GM19463 (cell line): ENCODE data around the gene PPIP5K2.
"Not testable (repeated sequence)": the region's sequence is repeated elsewhere in the genome, so short reads cannot be mapped to it uniquely, and the experiment has no call there.

ENCODE experiments used
- ATAC-seq: cut with Tn5 transposase; IDR thresholded peaks from one replicate; pipeline ENCODE4 v1.9.1; 2021; ENCODE audit warnings: mild to moderate bottlenecking, moderate library complexity; ENCODE audit not compliant: unreplicated experiment

Gene PPIP5K2

DNA sequence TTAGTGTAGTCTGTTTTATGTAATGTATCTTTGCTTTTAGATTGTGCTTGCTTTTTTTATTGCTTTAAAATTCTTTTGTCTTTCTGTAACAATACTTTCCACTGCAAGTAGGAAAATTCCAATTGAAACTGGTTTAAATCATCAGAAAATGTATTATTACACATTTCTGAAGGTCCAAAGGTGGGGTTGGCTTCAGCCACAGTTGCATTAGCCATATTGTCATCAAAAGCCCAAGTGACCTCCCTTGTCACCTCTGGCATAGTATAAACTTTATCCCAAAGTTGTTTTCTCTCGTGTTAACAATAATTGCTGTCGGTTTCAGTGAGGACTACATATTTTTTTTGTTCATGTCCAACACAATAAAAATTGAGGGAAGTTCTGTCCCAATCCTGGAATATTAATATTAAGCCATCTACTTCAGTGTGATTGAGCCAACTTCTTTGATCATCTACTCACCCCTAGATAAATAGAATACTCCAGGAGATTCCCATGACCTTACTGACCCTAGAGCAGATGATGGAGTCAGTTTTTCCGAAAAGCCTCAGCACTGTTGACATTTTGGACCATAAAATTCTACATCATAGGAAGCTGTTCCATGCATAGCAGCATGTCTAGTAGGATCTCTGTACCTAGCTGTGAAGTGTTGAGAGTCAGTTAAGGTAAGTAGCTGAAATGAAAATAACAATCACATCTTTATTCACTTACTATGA lies 86.0 kb downstream of the PPIP5K2 start:
- no peak for ATAC-seq

DNA sequence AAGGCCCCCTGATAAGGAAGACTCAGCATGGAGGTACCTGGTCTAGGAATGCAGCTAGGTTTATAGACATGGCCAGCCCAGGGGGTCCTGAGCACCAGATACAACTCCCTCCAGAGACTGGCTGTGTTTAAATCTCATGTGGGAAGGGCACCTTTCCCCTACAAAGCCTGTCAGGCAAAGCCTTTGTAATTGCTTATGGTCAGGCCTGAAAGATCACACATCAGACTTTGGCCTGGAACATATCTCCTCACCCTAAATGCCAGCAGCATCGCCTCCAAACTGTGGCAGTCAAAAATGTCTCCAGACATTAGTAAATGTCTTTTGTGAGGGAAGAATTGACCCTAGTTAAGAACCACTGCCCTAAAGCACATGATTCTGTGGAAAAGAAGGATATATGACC lies 86.9 kb downstream of the PPIP5K2 start:
- ATAC-seq = no peak

DNA sequence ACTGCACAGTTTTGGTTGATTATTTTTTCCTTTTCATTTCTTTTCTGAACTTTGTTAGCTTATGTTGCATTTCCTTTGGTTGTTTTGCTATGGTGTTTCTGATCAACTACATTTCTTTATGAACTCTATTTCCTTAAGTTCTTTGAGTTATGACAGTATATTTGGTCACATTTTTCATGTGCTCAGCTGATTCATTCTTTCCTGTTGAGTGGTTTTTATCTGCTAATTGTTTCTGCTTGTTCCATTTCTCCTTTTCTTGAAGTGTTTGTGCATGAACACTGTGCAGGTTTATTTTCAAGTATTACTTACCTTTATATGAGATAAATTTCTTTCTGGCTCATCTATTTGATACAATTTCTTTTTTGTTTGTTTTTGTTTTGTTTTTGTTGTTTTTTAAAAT lies 87.6 kb downstream of the PPIP5K2 start:
- ATAC-seq = no peak

DNA sequence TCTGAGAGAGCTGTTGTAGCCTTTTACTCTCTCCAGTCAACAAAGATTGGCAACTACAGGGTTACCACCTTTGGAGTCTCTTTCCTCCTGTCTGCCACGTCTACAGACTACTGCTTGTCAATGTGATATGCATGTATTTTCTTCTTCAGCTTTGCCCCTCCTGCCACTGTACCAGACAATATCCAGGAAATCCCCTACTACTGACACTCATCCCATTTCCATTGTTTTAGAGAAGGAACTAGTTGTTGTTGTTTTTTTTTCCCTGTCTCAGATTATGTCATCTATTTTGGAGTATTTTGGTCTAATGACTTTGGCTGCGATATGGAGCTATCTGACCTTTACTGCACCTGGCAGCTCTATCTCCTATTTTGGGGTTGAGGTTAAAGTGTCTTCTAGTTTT lies 88.4 kb downstream of the PPIP5K2 start:
- ATAC-seq = no peak

DNA sequence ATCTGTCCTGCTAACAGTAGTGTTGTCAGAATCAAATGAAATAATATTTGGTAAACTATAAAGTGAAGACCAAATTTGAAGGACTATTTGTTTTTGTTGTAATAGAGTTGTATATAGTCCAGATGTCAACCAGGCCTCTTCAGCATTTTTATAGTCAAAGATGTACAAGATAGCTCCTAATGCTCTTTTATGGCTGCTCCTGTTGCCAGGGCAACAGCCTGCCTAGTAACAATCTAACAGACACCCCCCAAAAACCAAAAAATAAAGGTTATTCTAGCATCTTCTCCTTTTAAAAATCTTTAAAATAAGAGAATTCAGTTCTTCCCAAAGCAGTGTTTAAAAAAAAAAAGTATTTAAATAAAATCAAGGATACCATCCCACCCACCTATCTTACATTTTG lies 89.0 kb downstream of the PPIP5K2 start:
- ATAC-seq = no peak

DNA sequence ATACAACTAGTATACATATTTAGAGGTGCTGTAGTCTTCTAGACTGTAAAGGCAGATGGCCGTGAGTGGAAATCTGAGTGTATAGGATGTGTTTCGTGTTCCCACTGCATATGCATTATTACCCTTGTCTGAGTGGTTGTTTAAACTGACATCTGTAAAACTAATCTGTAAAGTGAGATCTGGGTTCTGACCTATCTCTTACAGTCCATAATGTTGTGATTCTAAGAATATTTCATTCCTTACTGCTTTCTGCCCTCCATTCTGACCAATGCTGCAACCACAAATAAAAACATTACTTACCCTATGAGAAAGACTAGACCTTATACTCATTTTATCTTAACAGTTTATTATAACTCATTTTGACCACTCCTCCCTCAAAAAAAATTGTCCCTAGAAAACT lies 90.9 kb downstream of the PPIP5K2 start:
- no peak for ATAC-seq

DNA sequence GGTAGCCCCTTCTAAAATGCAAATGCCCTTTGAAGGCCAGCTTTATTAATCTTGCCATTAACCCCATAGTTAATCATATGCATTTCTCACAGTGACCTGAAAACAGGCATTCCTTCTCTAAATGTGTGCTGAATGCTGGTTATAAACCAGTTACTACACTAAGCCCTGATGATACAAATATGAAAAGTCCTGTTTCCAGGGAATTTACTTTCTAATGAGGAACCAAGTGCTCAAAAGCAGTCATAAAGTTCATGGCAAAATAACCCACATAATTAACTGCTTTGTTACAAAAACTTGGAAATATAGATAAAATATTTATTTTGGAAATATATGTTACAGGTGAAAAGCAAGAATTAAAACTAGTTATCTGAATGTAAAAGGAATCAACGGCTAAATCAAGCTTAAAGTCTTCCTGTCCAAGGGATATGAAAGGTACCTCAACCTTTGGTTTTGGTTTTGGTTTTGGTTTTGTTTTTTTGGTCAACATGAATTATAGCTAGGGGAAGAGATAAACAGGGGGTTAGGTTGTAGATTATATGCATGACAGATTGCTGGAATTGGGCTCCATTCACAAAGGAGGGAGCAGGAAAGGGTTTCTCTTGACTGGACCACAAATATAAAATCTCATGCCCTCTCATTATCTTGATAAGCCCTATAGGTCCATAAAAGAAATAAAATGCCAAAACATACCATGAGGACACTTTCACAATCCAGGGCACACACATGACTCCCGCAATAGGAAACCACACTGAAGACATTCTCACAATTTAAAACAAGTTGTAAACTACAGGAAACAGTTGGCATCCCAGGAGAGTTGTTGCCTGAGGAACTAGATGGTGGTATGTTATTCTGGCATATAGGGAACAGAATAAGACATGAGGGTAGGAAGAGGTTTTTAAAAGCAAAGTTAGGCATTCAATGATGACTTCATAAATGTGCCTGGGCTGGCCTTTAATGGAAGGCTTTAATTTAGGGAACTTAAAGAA lies 91.8 kb downstream of the PPIP5K2 start:
- peak; percentile 84 for ATAC-seq

DNA sequence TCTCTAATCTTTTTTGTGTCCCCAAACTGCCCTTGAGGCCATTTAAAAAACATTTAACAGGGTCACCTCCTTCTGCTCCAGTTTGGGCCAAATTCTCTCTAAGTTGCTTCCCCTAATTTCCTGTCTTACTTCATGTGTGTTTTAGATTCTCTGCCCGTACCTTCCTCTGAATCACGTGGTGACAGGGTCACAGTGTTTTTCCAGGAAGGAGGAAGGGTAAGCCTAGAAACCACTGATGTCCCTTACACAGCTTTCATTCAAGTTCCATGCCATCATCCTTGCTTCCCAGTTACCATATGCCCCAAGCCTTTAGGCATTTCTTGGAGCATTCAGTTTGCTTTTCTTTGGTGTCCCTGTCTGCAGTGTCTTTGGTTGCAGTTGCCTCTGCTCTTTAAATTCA lies 96.0 kb downstream of the PPIP5K2 start:
- ATAC-seq = no peak

DNA sequence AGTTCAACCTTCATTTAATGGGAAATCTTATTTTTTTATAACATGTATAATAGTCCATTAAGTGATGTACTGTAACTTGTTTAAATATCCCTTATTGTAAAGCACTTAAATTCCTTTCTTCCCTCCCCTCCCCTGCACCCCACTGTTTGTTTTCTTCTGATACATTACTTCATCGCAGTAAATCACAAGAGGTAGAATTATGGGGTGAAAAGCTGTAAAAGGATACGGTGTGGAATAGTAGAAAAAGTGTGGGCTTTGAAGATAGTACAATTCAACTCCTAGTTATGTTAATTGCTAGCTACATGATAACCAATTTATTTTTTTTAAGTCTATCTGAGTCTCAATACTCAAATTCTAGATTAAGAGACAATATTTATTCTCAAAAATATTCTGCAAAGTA lies 96.6 kb downstream of the PPIP5K2 start:
- ATAC-seq = no peak

DNA sequence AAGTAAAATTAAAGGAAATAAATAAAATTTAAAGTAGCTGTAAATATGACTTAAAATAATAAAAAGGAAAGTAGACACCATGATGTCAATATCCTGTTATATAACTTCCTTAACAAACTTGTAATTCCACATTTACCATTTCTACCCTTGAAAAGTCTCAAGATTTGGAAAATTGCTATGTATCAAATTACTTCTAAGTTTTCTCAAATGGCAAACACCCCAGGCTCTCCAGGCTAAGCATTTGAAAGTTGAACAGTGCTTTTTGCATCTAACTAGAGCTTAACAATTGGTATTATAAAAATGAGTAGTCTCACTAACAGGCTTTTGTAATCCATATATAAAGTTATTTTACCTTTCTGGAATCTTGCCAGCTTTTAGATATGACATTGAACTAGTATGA lies 97.0 kb downstream of the PPIP5K2 start:
- no peak for ATAC-seq

DNA sequence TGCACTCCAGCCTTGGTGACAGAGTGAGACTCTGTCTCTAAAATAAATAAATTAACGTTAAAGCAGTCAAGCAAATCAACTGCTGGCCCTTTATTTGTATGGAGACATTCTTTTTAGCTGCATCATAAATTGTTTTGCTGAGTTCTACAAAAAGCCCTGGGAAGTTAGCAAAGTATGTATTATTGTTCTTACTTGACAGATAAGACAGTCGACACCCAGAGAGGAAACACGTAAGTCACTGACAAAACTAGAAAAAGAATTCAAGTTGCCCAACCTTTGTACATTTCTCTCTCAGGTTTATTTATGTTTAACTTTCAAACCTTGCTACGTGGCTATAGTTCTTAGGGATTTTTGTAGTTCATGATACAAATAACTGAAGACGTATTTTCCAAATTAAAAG lies 98.1 kb downstream of the PPIP5K2 start:
- no peak for ATAC-seq

DNA sequence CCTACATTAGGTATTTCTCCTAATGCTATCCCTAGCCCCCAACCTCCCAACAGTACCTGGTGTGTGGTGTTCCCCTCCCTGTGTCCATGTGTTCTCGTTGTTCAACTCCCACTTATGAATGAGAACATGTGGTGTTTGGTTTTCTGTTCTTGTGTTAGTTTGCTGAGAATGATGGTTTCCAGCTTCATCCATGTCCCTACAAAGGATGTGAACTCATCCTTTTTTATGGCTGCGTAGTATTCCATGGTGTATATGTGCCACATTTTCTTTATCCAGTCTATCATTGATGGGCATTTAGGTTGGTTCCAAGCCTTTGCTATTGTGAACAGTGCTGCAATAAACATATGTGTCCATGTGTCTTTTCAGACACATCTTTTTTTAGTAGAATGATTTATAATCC lies 99.0 kb downstream of the PPIP5K2 start:
- not testable (repeated sequence) for ATAC-seq

DNA sequence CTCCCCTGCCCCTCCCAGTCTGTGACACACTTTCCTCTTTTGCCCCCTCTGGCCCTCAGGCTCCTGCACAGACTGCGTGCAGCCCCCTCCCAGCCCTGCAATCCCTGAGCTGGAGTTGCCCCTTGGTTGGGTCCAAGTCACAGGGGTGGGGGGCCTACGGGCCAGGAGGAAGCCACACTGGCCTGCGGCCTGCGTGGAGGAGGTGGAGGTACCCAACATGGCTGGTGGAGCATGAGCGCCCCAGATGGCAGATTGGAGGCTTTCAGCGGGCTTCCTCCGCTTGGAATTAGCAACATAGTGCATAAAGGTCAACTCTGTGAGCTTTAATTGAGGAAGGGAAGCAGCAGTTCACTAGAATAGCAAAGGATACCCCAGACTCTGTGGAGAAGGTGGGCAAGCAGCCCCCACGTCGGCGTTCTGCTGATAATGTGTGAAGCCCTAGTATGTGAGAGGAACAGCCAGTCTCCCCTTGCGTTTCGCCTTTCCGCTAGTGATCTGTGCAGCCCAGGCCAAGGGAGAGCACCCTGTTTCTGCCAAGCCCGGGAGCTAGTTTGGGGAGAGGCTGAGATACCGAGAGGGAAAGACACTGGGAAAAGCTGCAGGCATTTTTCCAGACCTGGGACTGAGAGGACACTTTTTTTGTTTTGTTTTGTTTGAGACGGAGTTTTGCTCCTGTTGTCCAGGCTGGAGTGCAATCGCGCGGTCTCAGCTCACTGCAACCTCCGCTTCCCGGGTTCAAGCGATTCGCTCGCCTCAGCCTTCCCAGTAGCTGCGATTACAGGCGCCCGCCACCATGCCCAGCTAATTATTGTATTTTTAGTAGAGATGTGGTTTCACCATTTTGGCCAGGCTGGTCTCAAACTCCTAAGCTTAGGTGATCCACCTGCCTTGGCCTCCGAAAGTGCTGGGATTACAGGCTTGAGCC lies 103.2 kb downstream of the PPIP5K2 start:
- ATAC-seq = no peak

DNA sequence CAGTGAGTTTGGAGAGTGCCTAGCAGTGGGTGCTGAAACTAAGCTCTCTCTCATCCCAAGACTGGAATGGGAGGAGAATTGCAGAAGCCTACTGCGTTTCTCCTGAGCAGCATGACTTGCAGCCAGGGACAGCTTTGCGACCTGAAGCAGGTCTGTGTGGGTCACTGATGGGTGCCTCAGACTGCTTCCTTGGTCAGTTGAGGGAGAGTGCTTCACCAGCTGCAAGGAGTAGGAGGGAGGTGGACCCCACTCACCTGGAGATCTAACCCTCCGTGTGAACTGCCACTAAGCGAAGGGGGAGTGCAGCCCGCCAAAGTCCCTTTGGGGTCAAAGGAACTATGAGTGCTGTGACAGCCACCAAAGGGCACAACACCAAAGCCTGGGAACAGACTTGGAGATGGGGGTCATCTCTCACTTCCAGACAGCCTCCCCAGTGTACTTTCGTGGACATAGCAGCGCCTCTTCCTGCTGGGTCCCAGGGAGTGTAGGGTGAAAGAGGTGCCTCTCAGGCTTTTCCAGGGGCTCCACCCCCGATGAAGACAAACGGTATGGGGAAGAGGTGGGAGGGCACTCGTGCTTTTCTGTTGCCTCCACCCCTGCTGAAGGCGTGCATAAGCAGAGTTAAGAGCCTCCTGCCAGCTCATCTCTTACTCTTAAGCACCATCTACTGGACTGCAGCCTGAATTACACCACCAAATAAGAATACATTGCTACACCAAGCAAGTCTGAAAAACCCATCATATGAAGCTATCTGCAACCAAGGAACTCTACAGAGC lies 104.2 kb downstream of the PPIP5K2 start:
- ATAC-seq = peak; percentile 89

DNA sequence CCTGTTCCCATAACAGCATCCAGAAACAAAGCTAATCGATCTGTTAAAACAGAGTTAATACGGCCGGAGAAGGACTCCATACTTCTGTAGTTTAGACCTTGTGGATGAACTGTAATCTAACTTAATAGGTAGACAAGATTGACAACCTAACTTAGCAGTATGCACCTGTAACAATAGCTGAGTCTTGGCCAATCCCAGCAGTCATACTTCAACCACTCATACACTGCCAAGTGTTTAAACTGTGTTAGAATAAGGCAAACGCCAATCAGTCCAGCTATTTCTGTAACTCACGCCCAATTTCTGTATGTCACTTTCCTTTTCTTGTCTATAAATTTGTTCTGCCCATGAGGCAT lies 104.8 kb downstream of the PPIP5K2 start:
- ATAC-seq = no peak

DNA sequence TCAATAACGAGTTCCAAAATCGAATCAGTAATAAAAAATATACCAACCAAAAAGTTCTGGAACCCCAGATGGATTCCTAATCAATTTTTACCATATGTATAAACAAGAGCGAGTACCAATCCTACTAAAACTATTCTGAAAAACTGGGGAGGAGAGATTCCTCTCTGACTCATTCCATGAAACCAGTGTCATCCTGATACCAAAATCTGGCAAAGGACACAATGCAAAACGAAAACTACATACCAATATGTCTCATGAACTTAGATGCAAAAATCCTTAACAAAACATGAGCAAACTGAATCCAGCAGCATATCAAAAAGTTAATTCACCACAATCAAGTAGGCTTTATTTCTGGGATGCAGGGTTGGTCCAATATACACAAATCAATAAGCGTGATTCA lies 108.0 kb downstream of the PPIP5K2 start:
- ATAC-seq = no peak

DNA sequence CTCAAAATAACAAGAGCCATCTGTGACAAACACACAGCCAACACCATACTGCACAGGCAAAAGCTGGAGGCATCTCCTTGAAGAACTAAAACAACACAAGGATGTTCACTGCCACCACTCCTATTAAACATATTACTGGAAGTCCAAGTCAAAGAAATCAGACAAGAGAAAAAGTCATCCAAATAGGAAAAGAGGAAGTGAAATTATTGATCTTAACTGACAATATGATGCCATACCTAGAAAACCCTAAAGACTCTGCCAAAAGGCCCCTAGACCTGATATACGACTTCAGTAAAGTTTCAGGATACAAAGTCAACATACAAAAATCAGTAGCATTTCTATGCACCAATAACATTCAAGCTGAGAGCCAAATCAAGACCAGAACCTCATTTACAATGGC lies 108.5 kb downstream of the PPIP5K2 start:
- no peak for ATAC-seq

DNA sequence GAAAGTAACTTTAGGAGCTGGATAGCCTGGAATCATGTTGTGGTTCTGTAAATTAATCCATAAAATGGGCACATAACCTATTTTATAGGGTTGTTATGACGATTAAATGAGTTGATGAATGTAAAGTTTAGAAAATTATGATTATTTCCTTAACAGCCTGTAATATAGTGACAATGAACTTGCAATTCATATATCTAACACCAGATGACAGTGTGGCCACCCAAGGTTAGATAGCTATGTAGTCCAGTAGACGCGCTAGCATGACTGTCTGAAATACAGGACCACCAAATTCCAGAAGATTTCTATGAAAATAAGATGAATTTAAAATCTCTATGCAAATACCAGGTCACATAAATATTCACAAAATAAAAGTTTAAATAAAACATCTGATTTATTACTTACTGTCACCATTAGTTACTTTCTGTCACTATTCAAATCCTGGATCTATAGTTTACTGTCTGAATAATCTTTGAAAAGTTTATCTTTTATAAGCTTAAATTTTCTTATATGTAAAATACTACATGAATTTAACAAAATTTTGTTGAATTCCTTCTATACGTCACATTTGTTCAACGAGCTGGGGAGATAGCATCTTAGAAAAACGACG lies 112.4 kb downstream of the PPIP5K2 start:
- peak; percentile 81 for ATAC-seq

DNA sequence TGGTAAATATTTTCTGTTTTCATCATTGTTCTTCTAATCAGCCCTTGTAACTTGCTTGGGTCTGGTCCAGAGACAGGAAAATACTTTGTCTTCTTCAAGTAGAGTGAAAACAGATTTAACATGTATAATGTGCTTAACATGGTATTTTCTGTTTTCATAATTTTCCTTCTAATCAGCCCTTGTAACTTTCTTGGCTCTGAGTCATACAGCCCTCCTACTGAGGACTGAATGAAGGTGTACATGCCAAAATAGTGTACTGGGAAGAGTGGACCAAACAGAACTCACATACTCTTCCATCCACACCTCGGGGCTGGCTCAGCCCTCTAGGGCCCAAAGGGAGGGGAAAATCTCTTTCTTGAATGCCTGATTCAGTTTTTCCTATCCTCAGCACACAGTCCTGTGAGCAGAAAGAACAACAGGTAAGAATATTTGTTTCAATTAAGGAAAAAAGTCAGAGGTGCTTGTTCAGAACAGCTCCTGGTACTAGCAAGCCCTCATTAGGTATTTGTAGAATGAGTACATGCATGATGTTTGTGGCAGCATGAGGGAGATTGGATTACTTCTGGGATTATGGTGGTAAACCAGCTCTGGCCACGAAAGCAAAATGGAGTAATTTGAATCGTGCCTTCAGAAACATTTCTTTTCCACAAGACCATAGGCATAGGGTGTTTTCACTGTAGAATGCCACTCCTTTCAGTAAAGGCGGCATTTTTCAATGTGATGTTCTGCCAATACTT lies 114.3 kb downstream of the PPIP5K2 start:
- ATAC-seq = no peak
